ENCODE measurements around the gene CHURC1. TPM values are rescaled to one million over a fixed set of nuclear protein-coding genes. Genes with fewer than 3 reads are reported as not detected.

CHURC1 gene
- total and polyA plus RNA-seq, 2 donors from 2014 or later, result 41.0 to 70.4 TPM

- peak in 2 of 5 donors; percentile 76 to 88 for DNase-seq
- H3K9ac ChIP-seq (ENCODE audit: low read length in 3 of 3), result peak overlapping the region in 2 of 3 donors; percentile 37 to 75
- intact Hi-C loops (cut with DNase I), result no loop called here
- no peaks in the 10 kb centered on the region for H3K36me3 ChIP-seq (ENCODE audit: control insufficient read depth in 2 of 3, insufficient read depth in 3 of 3, low read length in 3 of 3)
- H3K27ac ChIP-seq (ENCODE audit: low read depth in 2 of 2, low read length in 2 of 2), result no peak overlapping the region
- H3K9me3 ChIP-seq (ENCODE audit: control insufficient read depth in 2 of 3, insufficient read depth in 1 of 3, low read length in 3 of 3), result no peaks in the 10 kb centered on the region
- H3K4me1 ChIP-seq (ENCODE audit: control insufficient read depth in 2 of 3, insufficient read depth in 2 of 3, low read depth in 1 of 3, low read length in 3 of 3), result peaks cover 0 to 7% (median 3%) of the 10 kb centered on the region in 3 donors
- peak; percentile 54 for FAIRE-seq
- H3K4me3 ChIP-seq (ENCODE audit: low read length in 3 of 3), result peak overlapping the region; percentile 26 to 63 (median 45)
- TF ChIP-seq CTCF (IDR thresholded peaks at IDR 0.05; ENCODE audit: borderline replicate concordance, extremely low read depth, insufficient read depth), result peak; percentile 60
- H3K27me3 ChIP-seq (ENCODE audit: control insufficient read depth, insufficient read depth, low read length), result no peaks in the 10 kb centered on the region
Observed at GRCh38 chr14:64983439-64984310, 69.4 kb downstream of the CHURC1 start.

Other genes starting within 250 kb of the CHURC1 start
- 127 TPM for gene PLEKHG3, start 210.0 kb upstream of the CHURC1 start, total RNA-seq
- gene PLEKHG3, start 210.0 kb upstream of the CHURC1 start, polyA plus RNA-seq (ENCODE audit: insufficient read depth, low read depth, low replicate concordance), result 51.9 TPM
- gene SPTB, start 34.5 kb upstream of the CHURC1 start, total RNA-seq, result 1.7 TPM
- 2.2 TPM for gene SPTB, start 34.5 kb upstream of the CHURC1 start, polyA plus RNA-seq (ENCODE audit: insufficient read depth, low read depth, low replicate concordance)
- gene GPX2, start 28.3 kb downstream of the CHURC1 start, total RNA-seq, result 8.4 TPM
- 60.0 TPM for gene GPX2, start 28.3 kb downstream of the CHURC1 start, polyA plus RNA-seq (ENCODE audit: insufficient read depth, low read depth, low replicate concordance)
- gene RAB15, start 57.9 kb downstream of the CHURC1 start, total RNA-seq, result 18.3 TPM
- gene RAB15, start 57.9 kb downstream of the CHURC1 start, polyA plus RNA-seq (ENCODE audit: insufficient read depth, low read depth, low replicate concordance), result 21.7 TPM
- gene FNTB, start 72.4 kb downstream of the CHURC1 start, total RNA-seq, result 15.0 TPM
- 13.6 TPM for gene FNTB, start 72.4 kb downstream of the CHURC1 start, polyA plus RNA-seq (ENCODE audit: insufficient read depth, low read depth, low replicate concordance)
- gene MAX, start 188.1 kb downstream of the CHURC1 start, total RNA-seq, result 89.4 TPM
- 48.9 TPM for gene MAX, start 188.1 kb downstream of the CHURC1 start, polyA plus RNA-seq (ENCODE audit: insufficient read depth, low read depth, low replicate concordance)

Data from kidney (tissue), 14 donors.